Thyroid gland (tissue), 4 donors: Measurements from ENCODE around the gene NSRP1. TPM values are rescaled to one million over a fixed set of nuclear protein-coding genes. Genes with fewer than 3 reads are reported as not detected.
A peak's percentile ranks its signal among the peaks of the same experiment; 100 is the strongest.

ENCODE experiments used
- DNase-seq, 2 donors: peaks; one replicate each; pipeline ENCODE4 v3.0.0-alpha.2; 2019
- H3K27ac ChIP-seq, 3 donors: fragments of 200-600 bp; sonication (generic); 1 replicate in 2 of 3; 2 replicates in 1 of 3; pipeline ENCODE4 v1.5.1; 2016 to 2019; ENCODE audit warnings: mild to moderate bottlenecking in 1 of 3, moderate library complexity in 1 of 3
- H3K27me3 ChIP-seq: fragments of 200-600 bp; sonication (generic); one replicate; pipeline ENCODE4 v1.5.1; 2019
- H3K36me3 ChIP-seq, 2 donors: fragments of 200-600 bp; sonication (generic); one replicate each; pipeline ENCODE4 v1.5.1; 2016 to 2019
- H3K4me1 ChIP-seq, 2 donors: fragments of 200-600 bp; sonication (generic); one replicate each; pipeline ENCODE4 v1.5.1; 2017 to 2019
- H3K4me3 ChIP-seq, 3 donors: fragments of 200-600 bp; sonication (generic); replicated peaks in 1 of 3; 1 replicate in 2 of 3; 2 replicates in 1 of 3; pipeline ENCODE4 v1.5.1; 2016; ENCODE audit warnings: mild to moderate bottlenecking in 1 of 3
- H3K9me3 ChIP-seq: fragments of 200-600 bp; sonication (generic); one replicate; pipeline ENCODE4 v1.5.1; 2017
- CTCF ChIP-seq, 6 experiments: fragments of 200-600 bp in 3 of 6; fragments of 450-650 bp in 3 of 6; sonication (generic) in 3 of 6; IDR thresholded peaks; one replicate each; pipeline ENCODE4 v1.5.1; 2016 to 2019; ENCODE audit warnings: antibody characterized with exemption in 6 of 6, mild to moderate bottlenecking in 2 of 6, inconsistent platforms in 1 of 6, moderate library complexity in 1 of 6
- POLR2A ChIP-seq, 2 donors: fragments of 450-650 bp; IDR thresholded peaks; one replicate each; pipeline ENCODE4 v1.6.1; 2017; ENCODE audit warnings: antibody characterized with exemption in 2 of 2, mild to moderate bottlenecking in 2 of 2, moderate library complexity in 1 of 2
- WGBS, 2 donors: methylation state at CpG; one replicate each; pipeline ENCODE4 v1.1.5; 2017; 5-methylcytosine and 5-hydroxymethylcytosine counted together
- intact Hi-C: fragments of 100-400 bp; cut with DNase I; formaldehyde crosslinking; loops from one replicate; pipeline ENCODE4 v1.15.1; 2023
- total RNA-seq, 4 donors: library from RNA; depleted of rRNA; stranded (reverse); fragments of >200 nt; gene quantifications; one replicate each; pipeline ENCODE4 v1.2.3, GENCODE V29; 2016

The NSRP1 gene
- total RNA-seq, 4 donors from 2014 or later: 21.3 to 33.3 (median 25.5) TPM

GRCh38 chr17:30092886-30093285 lies 23.7 kb upstream of the NSRP1 start:
- H3K9me3 ChIP-seq: no peaks in the 10 kb centered on the region
- TF ChIP-seq CTCF (IDR thresholded peaks at IDR 0.05) (no peak), POLR2A (IDR thresholded peaks at IDR 0.05) (no peak)
- H3K36me3 ChIP-seq: no peaks in the 10 kb centered on the region
- no peak overlapping the region for H3K27ac ChIP-seq
- H3K4me1 ChIP-seq: peaks cover 0 to 13% of the 10 kb centered on the region in 2 donors
- H3K4me3 ChIP-seq: no peak overlapping the region
- no peaks in the 10 kb centered on the region for H3K27me3 ChIP-seq
- no peak for DNase-seq
- intact Hi-C loops: no loop called here

GRCh38 chr17:30093463-30094147 lies 23.0 kb upstream of the NSRP1 start:
- Histone ChIP-seq H3K36me3 (no peaks in the 10 kb centered on the region), H3K27me3 (no peaks in the 10 kb centered on the region), H3K27ac (no peak overlapping the region), H3K4me3 (no peak overlapping the region), H3K4me1 (peaks cover 0 to 13% of the 10 kb centered on the region in 2 donors), H3K9me3 (no peaks in the 10 kb centered on the region)
- peak; percentile 19 to 30 for DNase-seq
- no peak for TF ChIP-seq POLR2A (IDR thresholded peaks at IDR 0.05)
- peak; percentile 56 to 85 (median 72) for TF ChIP-seq CTCF (IDR thresholded peaks at IDR 0.05)
- WGBS, 2 donors: 14 to 22% methylated on average over 12 of the region's 12 CpGs
- intact Hi-C loops: no loop called here

- H3K9me3 ChIP-seq: no peaks in the 10 kb centered on the region
- peak; percentile 7 to 30 for DNase-seq
- WGBS, 2 donors: 31 to 34% methylated on average over 4 of the region's 4 CpGs
- intact Hi-C loops: no loop called here
- TF ChIP-seq CTCF (IDR thresholded peaks at IDR 0.05) (peak in 2 of 6 experiments; percentile 29 to 45), POLR2A (IDR thresholded peaks at IDR 0.05) (no peak)
- no peaks in the 10 kb centered on the region for H3K27me3 ChIP-seq
- no peak overlapping the region for H3K27ac ChIP-seq
- peaks cover 0 to 13% of the 10 kb centered on the region in 2 donors for H3K4me1 ChIP-seq
- no peak overlapping the region for H3K4me3 ChIP-seq
- H3K36me3 ChIP-seq: no peaks in the 10 kb centered on the region
Measured at GRCh38 chr17:30095507-30096244, 20.9 kb upstream of the NSRP1 start.

GRCh38 chr17:30101686-30102390 lies 14.8 kb upstream of the NSRP1 start:
- H3K36me3 ChIP-seq: no peaks in the 10 kb centered on the region
- H3K4me1 ChIP-seq: no peaks in the 10 kb centered on the region
- TF ChIP-seq POLR2A (IDR thresholded peaks at IDR 0.05) (no peak), CTCF (IDR thresholded peaks at IDR 0.05) (no peak)
- intact Hi-C loops: no loop called here
- H3K27me3 ChIP-seq: no peaks in the 10 kb centered on the region
- H3K27ac ChIP-seq: no peak overlapping the region
- WGBS, 2 donors: 55 to 58% methylated on average over 4 of the region's 4 CpGs
- H3K9me3 ChIP-seq: no peaks in the 10 kb centered on the region
- no peak overlapping the region for H3K4me3 ChIP-seq
- DNase-seq: no peak
